Fibroblast of skin of right biceps (primary cell): ENCODE measurements around the gene API5.
A peak's percentile ranks its signal among the peaks of the same experiment; 100 is the strongest.

ENCODE experiments used
- DNase-seq: peaks from one replicate; pipeline ENCODE4 v3.0.0-alpha.2; 2013

Gene API5

GRCh38 chr11:43360361-43361032 lies 48.7 kb downstream of the API5 start:
- peak; percentile 33 for DNase-seq

GRCh38 chr11:43366677-43367076 lies 54.9 kb downstream of the API5 start:
- peak; percentile 52 for DNase-seq

- no peak for DNase-seq
Observed at GRCh38 chr11:43367382-43368178, 55.8 kb downstream of the API5 start.

- no peak for DNase-seq
Observed at GRCh38 chr11:43376065-43376464, 64.3 kb downstream of the API5 start.

- DNase-seq, result peak; percentile 87
Observed at GRCh38 chr11:43376594-43376993, 64.8 kb downstream of the API5 start.

- no peak for DNase-seq
Observed at GRCh38 chr11:43377389-43377788, 65.6 kb downstream of the API5 start.

GRCh38 chr11:43378897-43379296 lies 67.1 kb downstream of the API5 start:
- no peak for DNase-seq

GRCh38 chr11:43381802-43382201 lies 70.0 kb downstream of the API5 start:
- DNase-seq, result no peak

- DNase-seq, result no peak
Observed at GRCh38 chr11:43382614-43383013, 70.8 kb downstream of the API5 start.

- DNase-seq, result no peak
Observed at GRCh38 chr11:43384393-43384792, 72.6 kb downstream of the API5 start.

GRCh38 chr11:43392713-43393112 lies 80.9 kb downstream of the API5 start:
- DNase-seq, result no peak

- DNase-seq, result no peak
Observed at GRCh38 chr11:43393765-43394355, 82.1 kb downstream of the API5 start.
